ENCODE results near the gene GCNT1.

Gene GCNT1

DNA sequence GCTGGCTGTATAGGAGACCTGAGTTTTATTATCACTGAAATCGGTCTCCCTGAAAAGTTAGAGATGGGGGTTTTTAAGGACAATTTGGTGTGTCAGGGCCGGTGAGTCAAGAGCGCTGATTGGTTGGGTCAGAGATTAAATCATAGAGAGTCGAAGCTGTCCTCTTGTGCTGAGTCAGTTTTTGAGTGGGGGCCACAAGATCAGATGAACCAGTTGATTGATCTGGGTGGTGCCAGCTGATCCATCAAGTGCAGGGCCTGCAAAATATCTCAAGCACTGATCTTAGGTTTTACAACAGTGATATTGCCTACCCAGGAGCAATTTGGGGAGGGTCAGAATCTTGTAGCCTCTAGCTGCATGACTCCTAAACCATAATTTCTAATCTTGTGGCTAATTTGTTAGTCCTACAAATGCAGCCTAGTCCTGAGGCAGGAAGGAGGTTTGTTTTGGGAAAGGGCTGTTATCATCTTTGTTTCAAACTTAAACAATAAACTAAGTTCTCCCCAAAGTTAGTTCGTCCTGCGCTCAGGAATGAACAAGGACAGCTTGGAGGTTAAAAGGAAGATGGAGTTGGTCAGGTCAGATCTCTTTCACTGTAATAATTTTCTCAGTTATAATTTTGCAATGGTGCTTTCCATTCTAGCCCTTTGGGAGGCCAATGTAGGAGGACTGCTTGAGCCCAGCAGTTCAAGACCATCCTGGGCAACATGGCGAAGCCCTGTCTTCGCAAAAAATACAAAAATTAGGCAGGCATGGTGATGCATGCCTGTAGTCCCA is 33.1 kb upstream of the GCNT1 start:
- H4K20me1 ChIP-seq (ENCODE audit: control insufficient read depth, insufficient read depth, low read depth, low read length), result no peaks in the 10 kb centered on the region
- no peak overlapping the region for H3K4me2 ChIP-seq (ENCODE audit: low read length)
- TF ChIP-seq EZH2phosphoT487 (IDR thresholded peaks at IDR 0.05; ENCODE audit: borderline replicate concordance, low read length), result no peak
- TF ChIP-seq, protein P1, sequence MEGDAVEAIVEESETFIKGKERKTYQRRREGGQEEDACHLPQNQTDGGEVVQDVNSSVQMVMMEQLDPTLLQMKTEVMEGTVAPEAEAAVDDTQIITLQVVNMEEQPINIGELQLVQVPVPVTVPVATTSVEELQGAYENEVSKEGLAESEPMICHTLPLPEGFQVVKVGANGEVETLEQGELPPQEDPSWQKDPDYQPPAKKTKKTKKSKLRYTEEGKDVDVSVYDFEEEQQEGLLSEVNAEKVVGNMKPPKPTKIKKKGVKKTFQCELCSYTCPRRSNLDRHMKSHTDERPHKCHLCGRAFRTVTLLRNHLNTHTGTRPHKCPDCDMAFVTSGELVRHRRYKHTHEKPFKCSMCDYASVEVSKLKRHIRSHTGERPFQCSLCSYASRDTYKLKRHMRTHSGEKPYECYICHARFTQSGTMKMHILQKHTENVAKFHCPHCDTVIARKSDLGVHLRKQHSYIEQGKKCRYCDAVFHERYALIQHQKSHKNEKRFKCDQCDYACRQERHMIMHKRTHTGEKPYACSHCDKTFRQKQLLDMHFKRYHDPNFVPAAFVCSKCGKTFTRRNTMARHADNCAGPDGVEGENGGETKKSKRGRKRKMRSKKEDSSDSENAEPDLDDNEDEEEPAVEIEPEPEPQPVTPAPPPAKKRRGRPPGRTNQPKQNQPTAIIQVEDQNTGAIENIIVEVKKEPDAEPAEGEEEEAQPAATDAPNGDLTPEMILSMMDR (IDR thresholded peaks at IDR 0.05; ENCODE audit: low read depth, low read length, poor library complexity, severe bottlenecking), result no peak
- H3K27ac ChIP-seq (ENCODE audit: low read depth, low read length), result no peak overlapping the region
- no peaks in the 10 kb centered on the region for H3K27me3 ChIP-seq (ENCODE audit: control insufficient read depth, low read length)
- H3K4me1 ChIP-seq (ENCODE audit: control insufficient read depth, low read length), result no peaks in the 10 kb centered on the region
- no peak overlapping the region for H3K4me3 ChIP-seq (ENCODE audit: low read length)
- no peaks in the 10 kb centered on the region for H3K9me3 ChIP-seq (ENCODE audit: control insufficient read depth, insufficient read depth, low read length)
- no peaks in the 10 kb centered on the region for H3F3A ChIP-seq (ENCODE audit: control insufficient read depth, insufficient read depth)
- no peaks in the 10 kb centered on the region for H3K36me3 ChIP-seq (ENCODE audit: control insufficient read depth, low read length)
- H3K9me2 ChIP-seq (replicated peaks; ENCODE audit: control insufficient read depth, low read length), result no peaks in the 10 kb centered on the region
- no peaks in the 10 kb centered on the region for H3K79me2 ChIP-seq (ENCODE audit: control insufficient read depth, low read length)

DNA sequence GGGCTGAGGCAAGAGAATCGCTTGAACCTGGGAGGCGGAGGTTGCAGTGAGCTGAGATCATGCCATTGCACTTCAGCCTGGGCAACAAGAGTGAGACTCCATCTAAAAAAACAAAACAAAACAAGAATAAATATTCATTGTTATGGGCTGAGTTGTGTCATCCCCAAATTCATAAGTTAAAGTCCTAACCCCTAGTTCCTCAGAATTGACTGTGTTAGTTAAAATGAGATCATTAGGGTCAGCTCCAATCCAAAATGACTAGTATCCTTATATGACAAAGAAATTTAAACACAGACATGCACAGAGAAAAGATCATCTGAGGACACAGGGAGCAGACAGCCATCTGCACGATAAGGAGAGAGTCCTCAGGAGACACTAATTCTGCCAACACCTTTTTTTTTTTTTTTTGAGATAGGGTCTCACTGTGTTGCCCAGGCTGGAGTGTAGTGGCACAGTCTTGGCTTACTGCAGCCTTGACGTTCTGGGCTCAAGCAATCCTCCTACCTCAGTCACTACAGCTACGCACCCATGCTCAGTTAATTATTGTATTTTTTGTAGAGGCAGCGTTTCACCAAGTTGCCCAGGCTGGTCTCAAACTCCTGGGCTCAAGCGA is 32.1 kb upstream of the GCNT1 start:
- no peaks in the 10 kb centered on the region for H3K79me2 ChIP-seq (ENCODE audit: control insufficient read depth, low read length)
- no peak for TF ChIP-seq EZH2phosphoT487 (IDR thresholded peaks at IDR 0.05; ENCODE audit: borderline replicate concordance, low read length)
- TF ChIP-seq, protein P1 (IDR thresholded peaks at IDR 0.05; ENCODE audit: low read depth, low read length, poor library complexity, severe bottlenecking), result no peak
- no peaks in the 10 kb centered on the region for H3F3A ChIP-seq (ENCODE audit: control insufficient read depth, insufficient read depth)
- H3K27ac ChIP-seq (ENCODE audit: low read depth, low read length), result no peak overlapping the region
- no peaks in the 10 kb centered on the region for H3K9me3 ChIP-seq (ENCODE audit: control insufficient read depth, insufficient read depth, low read length)
- no peaks in the 10 kb centered on the region for H3K9me2 ChIP-seq (replicated peaks; ENCODE audit: control insufficient read depth, low read length)
- H4K20me1 ChIP-seq (ENCODE audit: control insufficient read depth, insufficient read depth, low read depth, low read length), result no peaks in the 10 kb centered on the region
- H3K4me3 ChIP-seq (ENCODE audit: low read length), result no peak overlapping the region
- no peak overlapping the region for H3K4me2 ChIP-seq (ENCODE audit: low read length)
- no peaks in the 10 kb centered on the region for H3K4me1 ChIP-seq (ENCODE audit: control insufficient read depth, low read length)
- no peaks in the 10 kb centered on the region for H3K27me3 ChIP-seq (ENCODE audit: control insufficient read depth, low read length)
- H3K36me3 ChIP-seq (ENCODE audit: control insufficient read depth, low read length), result no peaks in the 10 kb centered on the region

DNA sequence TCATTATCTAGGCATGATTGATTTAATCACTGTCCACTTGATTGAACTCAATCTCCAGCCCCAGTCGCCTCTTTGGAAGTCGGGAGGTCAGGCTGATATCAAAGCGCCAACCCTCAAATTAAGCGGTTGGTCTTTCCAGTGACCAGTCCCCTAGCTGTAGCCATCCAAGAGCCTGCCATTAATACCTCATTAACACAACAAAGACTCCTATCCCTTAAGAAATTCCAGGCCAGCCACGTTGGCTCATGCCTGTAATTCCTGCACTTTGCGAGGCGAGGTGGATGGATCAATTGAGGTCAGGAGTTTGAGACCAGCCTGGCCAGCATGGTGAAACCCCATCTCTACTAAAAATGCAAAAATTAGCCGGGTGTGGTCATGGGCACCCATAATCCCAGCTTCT is 27.4 kb upstream of the GCNT1 start:
- H3K4me2 ChIP-seq (ENCODE audit: low read length), result no peak overlapping the region
- no peaks in the 10 kb centered on the region for H3K36me3 ChIP-seq (ENCODE audit: control insufficient read depth, low read length)
- no peaks in the 10 kb centered on the region for H4K20me1 ChIP-seq (ENCODE audit: control insufficient read depth, insufficient read depth, low read depth, low read length)
- H3K9me2 ChIP-seq (replicated peaks; ENCODE audit: control insufficient read depth, low read length), result no peaks in the 10 kb centered on the region
- H3K4me3 ChIP-seq (ENCODE audit: low read length), result no peak overlapping the region
- no peaks in the 10 kb centered on the region; the same call in 1 of the 2 replicates for H3K9me3 ChIP-seq (ENCODE audit: control insufficient read depth, insufficient read depth, low read length)
- no peak for TF ChIP-seq EZH2phosphoT487 (IDR thresholded peaks at IDR 0.05; ENCODE audit: borderline replicate concordance, low read length)
- TF ChIP-seq, protein P1 (IDR thresholded peaks at IDR 0.05; ENCODE audit: low read depth, low read length, poor library complexity, severe bottlenecking), result no peak
- H3F3A ChIP-seq (ENCODE audit: control insufficient read depth, insufficient read depth), result no peaks in the 10 kb centered on the region
- no peak overlapping the region for H3K27ac ChIP-seq (ENCODE audit: low read depth, low read length)
- H3K27me3 ChIP-seq (ENCODE audit: control insufficient read depth, low read length), result peaks cover 10% of the 10 kb centered on the region
- H3K79me2 ChIP-seq (ENCODE audit: control insufficient read depth, low read length), result no peaks in the 10 kb centered on the region
- no peaks in the 10 kb centered on the region for H3K4me1 ChIP-seq (ENCODE audit: control insufficient read depth, low read length)

Data from DOHH2 (cell line).